Adipose tissue (tissue), 3 donors: ENCODE data around the gene SBNO2. TPM values are rescaled to one million over a fixed set of nuclear protein-coding genes. Genes with fewer than 3 reads are reported as not detected.

Experiments
- H3K27ac ChIP-seq: one replicate; pipeline ENCODE4 v1.5.1; 2013; ENCODE audit warnings: low read depth, low read length
- WGBS, 3 donors: extraction: QIAGEN DNeasy Blood & Tissue Kit; methylation state at CpG; one replicate each; pipeline ENCODE4 v1.1.7; 2013; 5-methylcytosine and 5-hydroxymethylcytosine counted together
- polyA plus RNA-seq, 3 donors: library from polyadenylated mRNA; stranded (reverse); fragments of 200-250 nt; gene quantifications; one replicate each; pipeline ENCODE4 v1.2.3, GENCODE V29; 2013
- donor health status: healthy with polysubstance abuse.
- donor health status: Bipolar disorder and iron deficiency.
- donor health status: healthy.

The SBNO2 gene
- polyA plus RNA-seq, 3 donors: 22.0 to 155 (median 53.1) TPM

DNA sequence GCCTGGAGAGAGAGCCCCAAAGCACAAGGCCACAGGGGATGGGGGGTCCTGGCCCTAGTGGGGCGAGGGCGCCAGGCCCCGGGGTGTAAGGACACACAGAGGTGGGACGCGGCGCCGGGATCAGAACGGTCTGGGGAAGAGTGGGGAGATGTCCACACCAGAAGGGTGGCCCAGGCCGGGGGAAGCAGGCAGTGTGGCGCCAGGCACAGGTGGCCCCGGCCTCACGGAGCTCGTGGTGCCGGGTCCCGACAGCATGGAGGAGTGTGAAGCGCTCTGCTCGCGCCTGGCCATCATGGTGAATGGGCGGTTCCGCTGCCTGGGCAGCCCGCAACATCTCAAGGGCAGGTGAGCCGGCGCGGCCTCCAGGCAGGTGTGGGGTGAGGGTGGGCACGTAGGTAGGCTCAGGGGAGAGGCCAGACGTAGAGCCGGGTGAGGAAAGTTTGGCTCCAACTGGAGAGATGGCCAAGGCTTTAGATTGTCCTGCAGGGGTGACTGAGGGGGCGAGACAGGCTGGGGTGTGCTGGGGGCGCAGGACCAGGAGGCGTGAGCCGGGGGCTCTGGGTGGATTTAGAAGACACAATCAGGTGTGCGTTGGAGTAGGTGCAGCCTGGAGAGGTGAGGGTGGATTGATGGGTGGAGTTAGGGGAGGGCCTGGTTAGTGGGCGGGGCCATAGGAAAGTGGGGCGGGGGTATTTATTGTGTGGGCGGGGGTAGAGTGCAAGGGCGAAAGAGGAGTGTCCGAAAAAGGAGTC lies 110.0 kb downstream of the SBNO2 start:
- H3K27ac ChIP-seq: no peak overlapping the region
- WGBS, 3 donors: 60 to 88% (median 63%) methylated on average over 37 of the region's 37 CpGs

DNA sequence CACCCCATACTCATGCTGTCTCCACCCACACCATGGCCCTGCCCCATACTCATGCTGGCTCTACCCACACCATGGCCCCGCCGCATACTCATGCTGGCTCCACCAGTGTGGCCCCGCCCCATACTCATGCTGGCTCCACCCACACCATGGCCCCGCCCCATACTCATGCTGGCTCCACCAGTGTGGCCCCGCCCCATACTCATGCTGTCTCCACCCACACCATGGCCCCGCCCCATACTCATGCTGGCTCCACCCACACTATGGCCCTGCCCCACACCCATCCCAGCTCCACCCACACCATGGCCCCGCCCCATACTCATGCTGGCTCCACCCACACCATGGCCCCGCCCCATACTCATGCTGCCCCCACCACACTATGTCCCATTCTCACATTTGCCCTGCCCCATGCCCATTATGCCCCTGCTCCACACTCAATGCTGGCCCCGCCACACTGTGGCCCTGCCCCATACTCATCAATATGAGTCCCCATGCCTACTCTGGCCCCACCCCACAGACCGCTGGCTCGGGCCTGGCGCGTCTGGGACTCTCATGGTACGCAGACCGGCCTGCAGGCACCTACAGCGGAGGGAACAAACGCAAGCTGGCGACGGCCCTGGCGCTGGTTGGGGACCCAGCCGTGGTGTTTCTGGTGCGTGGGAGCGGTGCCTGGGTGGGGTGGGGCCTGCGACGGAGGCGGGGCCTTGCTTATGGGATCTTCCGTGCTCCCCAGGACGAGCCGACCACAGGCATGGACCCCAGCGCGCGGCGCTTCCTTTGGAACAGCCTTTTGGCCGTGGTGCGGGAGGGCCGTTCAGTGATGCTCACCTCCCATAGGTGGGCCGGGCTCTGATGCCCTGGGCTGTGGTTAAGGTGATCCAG lies 110.8 kb downstream of the SBNO2 start:
- no peak overlapping the region for H3K27ac ChIP-seq
- WGBS, 3 donors: 71 to 92% (median 74%) methylated on average over 36 to 37 of the region's 37 CpGs

DNA sequence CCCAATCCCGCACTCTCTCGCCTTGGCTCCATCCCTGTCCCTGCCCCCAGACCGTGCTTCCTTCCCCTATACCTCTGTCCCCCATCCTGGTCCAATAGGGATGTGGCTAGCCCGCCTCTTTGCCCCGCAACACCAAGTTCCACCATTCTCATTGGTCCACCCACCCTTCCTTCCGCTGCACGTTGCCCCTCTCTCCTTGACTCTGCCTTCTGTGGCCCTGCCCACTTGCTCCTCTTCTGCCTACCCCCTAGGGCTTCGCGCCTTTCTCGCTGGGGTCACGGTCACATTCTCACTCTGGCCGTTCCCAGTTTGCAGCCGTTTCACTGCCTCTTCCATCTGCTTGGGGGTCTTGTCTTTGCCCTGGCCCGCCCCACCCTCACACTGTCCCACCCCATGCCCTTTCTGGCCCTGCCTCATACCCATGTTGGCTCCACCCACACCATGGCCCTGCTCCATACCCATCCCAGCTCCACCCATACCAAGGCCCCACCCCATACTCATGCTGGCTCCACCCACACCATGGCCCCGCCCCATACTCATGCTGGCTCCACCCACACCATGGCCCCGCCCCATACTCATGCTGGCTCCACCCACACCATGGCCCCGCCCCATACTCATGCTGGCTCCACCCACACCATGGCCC lies 111.6 kb downstream of the SBNO2 start:
- H3K27ac ChIP-seq: no peak overlapping the region
- WGBS, 3 donors: 80 to 93% (median 89%) methylated on average over 14 to 16 of the region's 17 CpGs

GRCh38 chr19:1061987-1062386 lies 112.1 kb downstream of the SBNO2 start:
- 81 to 94% (median 91%) methylated on average over 18 to 20 of the region's 20 CpGs for WGBS, 3 donors
- H3K27ac ChIP-seq: no peak overlapping the region

- WGBS, 3 donors: 81 to 87% (median 87%) methylated on average over 5 of the region's 5 CpGs
- H3K27ac ChIP-seq: no peak overlapping the region
These were observed 113.4 kb downstream of the SBNO2 start for GRCh38 chr19:1060689-1061088.

GRCh38 chr19:1058112-1058511 lies 116.0 kb downstream of the SBNO2 start:
- 91 to 95% (median 94%) methylated on average over 5 of the region's 5 CpGs for WGBS, 3 donors
- H3K27ac ChIP-seq: no peak overlapping the region

Other genes with a start within 250 kb of the SBNO2 start
- 1 to 10 TPM; 3.6 to 8.2 (median 8.0) TPM for gene ARID3A, start 248.2 kb downstream of the SBNO2 start, polyA plus RNA-seq
- gene WDR18, start 189.9 kb downstream of the SBNO2 start, polyA plus RNA-seq: 10 to 100 TPM; 26.7 to 33.5 (median 30.9) TPM
- gene GRIN3B, start 173.8 kb downstream of the SBNO2 start, polyA plus RNA-seq: under 1 TPM in 2 of 3 donors, not detected in 1; 0.01 to 0.03 TPM
- gene TMEM259, start 153.1 kb downstream of the SBNO2 start, polyA plus RNA-seq: 100 to 1,000 TPM; 107 to 198 (median 126) TPM
- gene RNU6-2, start 152.7 kb downstream of the SBNO2 start, polyA plus RNA-seq: not detected
- 100 to 1,000 TPM in 1 of 3 donors, 10 to 100 TPM in 2; 39.3 to 107 (median 76.1) TPM for gene CNN2, start 147.7 kb downstream of the SBNO2 start, polyA plus RNA-seq
- gene ABCA7, start 134.2 kb downstream of the SBNO2 start, polyA plus RNA-seq: 10 to 100 TPM in 2 of 3 donors, 1 to 10 TPM in 1; 9.6 to 26.2 (median 14.7) TPM
- 10 to 100 TPM; 10.1 to 22.3 (median 14.7) TPM for gene ARHGAP45, start 107.1 kb downstream of the SBNO2 start, polyA plus RNA-seq
- 100 to 1,000 TPM in 2 of 3 donors, 10 to 100 TPM in 1; 86.3 to 393 (median 226) TPM for gene POLR2E, start 78.9 kb downstream of the SBNO2 start, polyA plus RNA-seq
- gene GPX4, start 70.3 kb downstream of the SBNO2 start, polyA plus RNA-seq: 1,000 to 10,000 TPM in 2 of 3 donors, 100 to 1,000 TPM in 1; 205 to 2,242 (median 1,517) TPM
- 10 to 100 TPM; 24.5 to 42.9 (median 39.4) TPM for gene STK11, start 31.5 kb upstream of the SBNO2 start, polyA plus RNA-seq
- 1 to 10 TPM in 2 of 3 donors, under 1 TPM in 1; 0.20 to 4.3 (median 2.0) TPM for gene CBARP, start 63.7 kb upstream of the SBNO2 start, polyA plus RNA-seq
- gene ATP5F1D, start 67.5 kb upstream of the SBNO2 start, polyA plus RNA-seq: 100 to 1,000 TPM; 217 to 303 (median 219) TPM
- 10 to 100 TPM; 22.8 to 95.5 (median 75.0) TPM for gene MIDN, start 74.3 kb upstream of the SBNO2 start, polyA plus RNA-seq
- gene CIRBP, start 95.1 kb upstream of the SBNO2 start, polyA plus RNA-seq: 100 to 1,000 TPM; 346 to 568 (median 388) TPM
- 10 to 100 TPM; 44.9 to 75.8 (median 55.0) TPM for gene FAM174C, start 101.3 kb upstream of the SBNO2 start, polyA plus RNA-seq
- not detected for gene EFNA2, start 111.6 kb upstream of the SBNO2 start, polyA plus RNA-seq
- 100 to 1,000 TPM in 2 of 3 donors, 10 to 100 TPM in 1; 97.5 to 211 (median 110) TPM for gene NDUFS7, start 209.6 kb upstream of the SBNO2 start, polyA plus RNA-seq
- gene GAMT, start 227.3 kb upstream of the SBNO2 start, polyA plus RNA-seq: 10 to 100 TPM; 15.4 to 52.7 (median 17.7) TPM
- 10 to 100 TPM; 38.4 to 79.9 (median 70.1) TPM for gene DAZAP1, start 233.3 kb upstream of the SBNO2 start, polyA plus RNA-seq